Ishikawa (cell line): Measurements from ENCODE around the gene ATF5.

Experiments
- CEBPB ChIP-seq: IDR thresholded peaks from 2 replicates; pipeline ENCODE4 v1.6.1; 2012
- MAX ChIP-seq: IDR thresholded peaks from 2 replicates; pipeline ENCODE4 v1.6.1; 2012
- NFIC ChIP-seq: IDR thresholded peaks from 2 replicates; pipeline ENCODE4 v1.6.1; 2012
- TAF1 ChIP-seq: IDR thresholded peaks from 2 replicates; pipeline ENCODE4 v1.6.1; 2012; ENCODE audit warnings: low read depth, mild to moderate bottlenecking
- TCF12 ChIP-seq: IDR thresholded peaks from 2 replicates; pipeline ENCODE4 v1.6.1; 2012; ENCODE audit warnings: low read depth

DNA sequence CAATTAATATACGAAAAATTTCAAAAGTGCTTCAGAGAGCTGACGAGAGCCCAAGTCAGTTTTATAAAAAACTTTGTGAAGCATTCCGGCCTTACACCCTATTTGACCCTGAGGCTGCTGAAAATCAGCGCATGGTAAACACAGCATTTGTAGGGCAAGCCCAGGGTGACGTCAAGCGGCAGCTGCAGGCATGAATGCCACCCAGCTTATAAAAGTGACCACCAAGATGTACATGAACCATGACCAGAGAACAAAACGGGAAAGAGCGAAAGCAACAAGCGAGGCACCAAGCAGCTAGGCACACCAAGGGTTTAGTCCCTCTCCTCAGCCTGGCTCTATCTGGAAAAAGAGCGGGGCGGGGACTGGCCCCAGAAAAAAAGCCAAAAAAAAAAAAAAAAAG, 25.9 kb downstream of the ATF5 start:
- no peak for TF ChIP-seq NFIC
- no peak for TF ChIP-seq MAX
- no peak for TF ChIP-seq TCF12
- no peak for TF ChIP-seq TAF1
- no peak for TF ChIP-seq CEBPB
